MV-4-11 (cell line): ENCODE results near the gene HAUS3.
"Not testable (repeated sequence)": the region's sequence is repeated elsewhere in the genome, so short reads cannot be mapped to it uniquely, and the experiment has no call there.

Experiments
- DNase-seq: peaks from one replicate; lab custom pipeline; 2025; lab: John Stamatoyannopoulos, UW

HAUS3 gene

DNA sequence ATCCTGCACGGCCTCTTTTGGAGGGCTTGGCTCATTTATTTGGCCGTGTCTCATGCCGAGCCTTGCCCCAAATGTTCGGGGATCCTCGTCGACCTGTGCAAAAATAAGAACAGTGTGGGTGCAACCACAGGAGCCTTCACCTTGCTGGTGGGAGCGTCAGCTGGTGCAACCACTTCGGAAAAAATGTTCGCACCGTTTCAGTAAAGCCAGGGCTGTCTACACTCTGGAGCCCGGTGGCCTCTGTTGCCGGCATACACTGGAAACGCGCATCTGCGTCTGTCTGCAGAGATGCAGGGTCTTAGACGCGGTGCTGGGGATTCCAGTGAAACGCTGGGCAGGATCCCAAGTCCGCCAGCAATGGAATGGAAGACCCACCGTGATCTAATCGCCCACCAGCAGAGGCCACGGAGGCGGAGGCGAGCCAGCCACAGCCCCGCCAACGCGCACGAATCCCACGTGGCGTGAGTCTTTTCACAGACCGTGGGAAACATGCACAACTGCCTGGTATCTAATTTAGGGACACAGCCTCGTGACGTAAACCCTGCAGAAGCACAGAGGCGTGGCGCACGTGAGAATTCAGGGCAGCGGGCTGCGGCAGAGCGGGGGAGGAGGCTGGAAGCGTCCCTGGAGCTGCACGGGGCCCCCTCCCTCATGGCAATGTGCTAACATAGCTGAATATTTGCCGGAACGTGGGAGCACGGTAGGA, 33.8 kb upstream of the HAUS3 start:
- DNase-seq: no peak

DNA sequence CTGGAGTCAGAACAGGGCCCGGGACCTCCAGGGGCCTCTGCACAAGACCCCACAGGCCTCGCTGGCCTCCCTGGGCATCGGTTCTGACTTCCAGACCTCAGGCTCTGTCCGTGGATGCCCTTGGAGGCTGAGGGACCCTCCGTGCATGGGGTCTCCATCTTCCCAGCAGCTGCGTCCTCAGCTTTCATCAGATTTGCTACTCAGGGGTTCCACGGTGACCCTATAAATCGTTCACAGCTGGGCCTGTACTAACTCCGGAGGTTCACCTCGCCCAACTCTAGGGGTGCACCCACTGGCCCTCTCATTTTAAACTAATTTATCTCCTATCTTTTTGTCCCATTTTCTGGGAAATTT, 33.1 kb upstream of the HAUS3 start:
- not testable (repeated sequence) for DNase-seq

DNA sequence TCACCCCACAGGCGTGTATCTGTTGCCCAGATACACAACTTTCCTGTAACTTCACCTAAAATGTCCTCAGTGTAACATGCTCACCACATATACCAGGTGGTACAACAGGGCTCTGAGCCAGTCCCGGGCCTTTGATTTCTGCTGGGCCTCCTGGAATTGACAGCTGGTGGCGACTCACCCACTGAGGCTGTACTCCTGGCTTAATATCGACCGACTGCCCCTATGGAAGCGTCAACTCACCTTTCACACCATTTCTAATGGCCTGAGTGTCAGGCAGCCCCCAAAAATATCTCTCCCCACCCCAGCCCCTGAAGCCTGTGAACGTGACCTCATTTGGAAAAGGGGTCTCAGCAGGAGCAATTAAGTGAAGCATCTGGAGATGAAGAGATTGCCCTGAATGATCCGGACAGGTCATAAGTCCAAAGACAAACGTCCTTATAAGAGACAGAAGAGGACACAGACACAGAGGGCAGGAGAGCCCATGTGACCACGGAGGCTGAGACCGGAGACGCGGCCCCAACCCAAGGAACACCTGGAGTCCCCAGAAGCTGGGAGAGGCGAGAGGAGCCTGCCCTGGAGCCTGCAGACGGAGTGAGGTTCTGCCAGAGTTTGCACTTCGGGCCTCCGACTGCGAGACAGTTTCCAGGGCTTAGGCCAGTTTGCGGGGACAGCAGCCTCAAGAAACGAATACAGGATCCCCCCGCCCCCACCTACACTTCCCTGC, 32.6 kb upstream of the HAUS3 start:
- no peak for DNase-seq

DNA sequence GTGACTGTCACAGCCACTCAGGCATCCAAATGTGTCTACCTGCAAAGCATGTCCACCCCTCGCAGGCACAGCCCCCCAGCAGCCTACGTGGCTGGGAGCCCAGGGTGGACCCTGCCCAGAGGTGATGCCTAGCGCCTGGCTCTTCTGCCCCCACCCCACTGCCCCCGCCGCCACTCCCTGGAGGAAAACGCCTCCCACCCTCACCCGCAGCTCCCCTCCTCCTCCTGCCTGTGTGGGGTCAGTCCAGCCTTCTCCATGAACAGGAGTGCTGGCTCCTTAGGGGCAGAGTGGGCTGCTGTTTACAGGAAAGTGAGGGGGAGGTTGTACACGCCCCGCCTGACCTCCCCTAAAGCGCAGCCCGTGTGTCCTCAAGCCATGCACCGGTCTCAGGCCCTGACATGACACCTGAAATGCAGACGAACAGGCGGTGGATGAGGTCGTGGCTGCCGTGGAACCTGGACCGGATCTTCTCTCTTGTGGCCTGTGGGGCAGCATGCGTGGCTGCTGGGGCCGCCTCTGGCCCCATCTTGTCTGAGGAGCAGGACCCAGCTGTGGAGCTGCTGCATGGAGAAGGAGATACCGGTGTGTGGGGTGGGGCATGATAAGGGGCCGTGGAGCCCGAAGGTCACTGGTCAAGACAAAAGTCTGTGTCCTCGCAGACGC, 31.9 kb upstream of the HAUS3 start:
- no peak for DNase-seq

DNA sequence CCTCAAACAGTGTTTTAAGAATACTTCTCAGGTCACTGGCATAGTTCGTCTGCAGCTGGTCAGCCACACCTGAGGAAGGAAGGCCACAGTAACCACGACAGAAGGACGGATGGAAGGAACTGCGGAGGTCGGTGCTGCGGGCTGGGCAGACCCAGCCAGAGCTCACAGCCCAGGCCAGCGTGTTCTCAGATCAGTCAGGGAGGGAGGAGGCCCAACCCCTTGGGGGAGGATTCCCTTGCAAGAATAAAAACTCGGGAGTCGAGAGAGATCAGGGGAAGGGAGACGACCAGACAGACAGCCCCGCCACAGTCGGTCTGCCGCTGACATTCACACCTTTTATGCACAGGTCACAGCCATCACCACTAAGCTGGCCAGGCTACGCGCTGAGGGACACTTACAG, 31.3 kb upstream of the HAUS3 start:
- no peak for DNase-seq

DNA sequence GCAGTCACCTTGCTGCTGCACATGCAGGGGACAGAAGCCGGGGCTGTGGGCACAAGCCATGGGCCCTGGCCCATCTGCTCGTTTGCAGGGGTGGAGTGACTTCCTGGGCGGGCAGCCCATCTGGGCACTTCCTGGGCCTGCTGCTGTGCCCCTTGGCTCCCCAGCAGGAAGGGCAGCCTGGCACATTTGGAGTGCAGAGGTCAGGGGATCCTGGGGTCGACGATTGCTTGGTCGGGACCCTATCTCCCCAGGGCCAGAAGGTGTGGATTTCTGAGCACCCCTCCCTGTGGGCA, 30.9 kb upstream of the HAUS3 start:
- DNase-seq: no peak

DNA sequence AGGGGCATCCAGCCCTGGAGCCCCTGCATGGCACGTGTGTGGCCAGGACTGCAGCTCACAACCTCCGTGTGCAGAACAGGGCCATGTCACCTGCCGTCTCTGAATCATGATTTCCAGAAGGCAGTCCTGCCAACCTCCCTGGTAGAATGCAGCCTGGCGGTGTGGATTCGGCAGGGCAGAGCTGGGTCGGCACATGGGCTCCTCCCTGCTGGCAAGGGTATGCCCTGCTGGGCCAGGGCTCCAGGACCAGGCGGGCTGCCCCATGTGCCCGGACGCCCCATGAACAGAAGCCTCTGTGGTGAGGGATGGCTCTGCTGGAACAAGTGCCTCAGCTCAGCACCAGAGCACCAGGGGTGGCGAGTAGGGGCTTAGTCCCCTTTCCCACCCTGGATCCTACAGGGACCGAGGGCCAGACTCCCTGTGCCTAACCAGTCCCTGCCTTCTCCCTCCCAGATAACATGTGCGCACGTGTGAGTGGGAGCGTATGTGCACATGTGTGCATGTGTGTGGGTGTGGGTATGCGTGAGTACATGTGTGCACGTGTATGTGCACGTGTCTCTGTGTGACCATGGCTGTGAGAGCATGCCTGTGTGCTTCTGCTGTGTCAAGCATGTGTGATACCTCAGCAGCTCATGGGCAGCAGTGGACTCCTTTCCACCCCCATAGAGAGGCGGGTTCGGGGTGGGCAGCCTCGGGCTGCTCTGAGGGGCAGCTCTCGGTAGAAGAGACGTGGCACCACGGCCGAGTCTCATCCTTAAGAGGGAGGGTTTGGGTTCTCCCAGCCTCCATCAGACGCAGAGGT, 30.3 kb upstream of the HAUS3 start:
- no peak for DNase-seq

DNA sequence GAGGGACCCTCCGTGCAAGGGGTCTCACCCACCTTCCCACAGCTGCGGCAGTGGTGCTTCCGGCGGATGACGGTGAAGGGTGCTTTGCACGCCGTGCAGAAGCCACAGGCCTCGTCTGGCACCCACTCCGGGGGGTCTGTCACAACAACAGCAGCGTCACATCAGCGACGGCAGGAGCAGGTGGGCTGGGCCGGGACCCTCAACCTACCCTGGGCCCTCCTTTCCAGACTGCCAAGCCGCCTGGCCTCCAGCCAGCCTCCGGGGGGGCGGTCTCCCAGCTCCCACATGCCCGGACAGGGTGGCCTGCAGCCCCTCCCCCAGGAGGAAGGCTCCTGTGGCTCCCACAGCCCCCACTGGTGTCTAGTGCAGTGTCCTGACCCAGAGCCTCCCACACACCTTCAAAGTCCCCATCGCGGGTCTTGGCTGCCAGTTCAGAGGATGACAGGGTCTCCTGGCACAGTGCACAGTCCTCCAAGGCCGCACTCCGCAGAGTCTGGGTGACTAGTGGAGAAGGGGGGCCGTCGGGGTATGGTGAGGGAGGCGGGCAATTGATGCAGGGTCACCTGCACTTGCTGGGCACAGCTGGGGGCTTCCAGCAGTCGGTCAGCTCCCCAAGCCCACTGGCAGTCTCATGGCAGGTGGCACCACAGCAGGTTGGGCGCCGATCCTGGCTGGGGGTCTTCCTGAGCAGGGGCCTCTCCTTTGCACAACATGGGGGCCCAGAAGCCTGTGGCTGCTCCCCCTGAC, 29.5 kb upstream of the HAUS3 start:
- no peak for DNase-seq

DNA sequence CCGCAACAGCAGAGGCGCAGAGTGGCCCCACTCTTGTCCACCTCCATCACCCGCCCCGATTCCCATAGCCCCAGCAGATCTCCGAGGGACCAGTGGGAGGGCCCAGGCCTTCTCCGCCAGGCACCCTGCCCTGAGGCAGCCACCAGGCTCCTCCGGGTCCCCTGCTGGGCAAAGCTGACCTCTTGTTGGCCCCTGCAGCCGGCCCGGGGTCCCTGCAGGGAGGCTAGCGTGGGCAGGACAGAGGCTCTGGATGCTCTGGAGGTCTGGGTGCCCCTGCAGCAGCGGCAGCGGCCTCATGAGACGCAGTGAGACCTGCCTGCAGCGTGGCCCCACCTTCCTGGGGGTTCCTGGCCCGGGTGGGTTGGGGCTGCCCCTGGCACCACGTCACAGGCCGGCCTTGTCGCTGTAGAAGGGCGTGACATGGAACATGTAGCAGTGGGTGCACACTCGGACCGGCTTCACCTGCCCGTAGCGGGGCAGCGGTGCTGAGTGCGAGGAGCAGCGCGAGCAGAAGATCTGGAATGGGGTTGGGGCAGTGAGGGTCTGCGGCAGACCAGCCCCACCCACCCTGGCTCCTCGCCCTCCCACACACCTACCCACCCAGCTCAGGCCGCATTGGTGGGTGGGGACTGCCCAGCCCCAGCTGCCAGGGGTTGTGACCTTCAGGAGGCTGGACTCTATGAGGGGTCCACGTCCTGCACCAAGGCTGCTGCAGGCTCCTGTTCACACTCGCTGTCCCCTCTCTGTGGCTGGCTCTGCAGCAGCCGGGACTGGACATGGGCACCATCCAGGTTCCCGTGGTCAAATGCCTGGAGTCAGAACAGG, 28.6 kb upstream of the HAUS3 start:
- DNase-seq: no peak

DNA sequence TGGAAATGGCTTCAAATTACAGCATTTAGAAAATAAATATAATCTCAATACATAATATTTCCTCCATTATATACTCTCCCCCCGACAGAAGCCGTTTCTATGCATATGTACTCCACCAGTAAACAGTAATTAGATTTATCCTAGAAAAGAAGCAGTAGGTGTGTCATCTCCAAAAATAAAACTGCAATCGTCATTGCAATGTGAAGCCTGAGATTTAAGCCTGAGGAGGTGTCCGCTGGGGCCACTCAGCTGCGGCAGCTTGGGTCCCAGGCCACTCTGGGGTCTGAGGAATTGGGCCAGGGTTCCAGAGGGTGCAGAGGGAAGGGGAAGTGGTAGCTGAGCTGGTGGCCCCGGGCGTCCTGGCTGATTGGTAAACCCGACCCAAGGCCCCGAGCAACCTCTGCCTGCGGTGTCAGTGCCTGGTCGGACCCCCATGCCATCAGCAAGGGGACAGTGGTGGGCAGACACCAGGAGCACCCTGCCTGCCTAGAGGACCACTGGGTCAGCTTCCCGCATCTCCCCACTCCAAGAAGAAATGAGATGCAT, 27.8 kb upstream of the HAUS3 start:
- no peak for DNase-seq

DNA sequence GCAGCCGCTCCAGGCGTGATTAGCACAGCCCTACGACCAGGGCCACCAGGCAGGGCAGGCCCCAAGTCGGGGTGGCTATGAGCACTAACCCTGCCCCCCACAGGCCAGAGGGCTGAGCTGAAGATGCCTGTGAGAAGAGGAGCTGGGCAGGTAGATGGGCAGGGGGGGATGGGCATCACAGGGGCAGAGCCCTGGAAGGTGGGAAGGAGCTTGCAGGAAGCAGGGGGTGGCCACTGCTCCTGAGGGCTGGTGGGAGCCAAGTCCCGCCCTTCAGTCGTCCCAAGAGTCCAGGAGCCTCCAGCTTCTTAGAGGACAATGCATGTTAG, 27.2 kb upstream of the HAUS3 start:
- no peak for DNase-seq

DNA sequence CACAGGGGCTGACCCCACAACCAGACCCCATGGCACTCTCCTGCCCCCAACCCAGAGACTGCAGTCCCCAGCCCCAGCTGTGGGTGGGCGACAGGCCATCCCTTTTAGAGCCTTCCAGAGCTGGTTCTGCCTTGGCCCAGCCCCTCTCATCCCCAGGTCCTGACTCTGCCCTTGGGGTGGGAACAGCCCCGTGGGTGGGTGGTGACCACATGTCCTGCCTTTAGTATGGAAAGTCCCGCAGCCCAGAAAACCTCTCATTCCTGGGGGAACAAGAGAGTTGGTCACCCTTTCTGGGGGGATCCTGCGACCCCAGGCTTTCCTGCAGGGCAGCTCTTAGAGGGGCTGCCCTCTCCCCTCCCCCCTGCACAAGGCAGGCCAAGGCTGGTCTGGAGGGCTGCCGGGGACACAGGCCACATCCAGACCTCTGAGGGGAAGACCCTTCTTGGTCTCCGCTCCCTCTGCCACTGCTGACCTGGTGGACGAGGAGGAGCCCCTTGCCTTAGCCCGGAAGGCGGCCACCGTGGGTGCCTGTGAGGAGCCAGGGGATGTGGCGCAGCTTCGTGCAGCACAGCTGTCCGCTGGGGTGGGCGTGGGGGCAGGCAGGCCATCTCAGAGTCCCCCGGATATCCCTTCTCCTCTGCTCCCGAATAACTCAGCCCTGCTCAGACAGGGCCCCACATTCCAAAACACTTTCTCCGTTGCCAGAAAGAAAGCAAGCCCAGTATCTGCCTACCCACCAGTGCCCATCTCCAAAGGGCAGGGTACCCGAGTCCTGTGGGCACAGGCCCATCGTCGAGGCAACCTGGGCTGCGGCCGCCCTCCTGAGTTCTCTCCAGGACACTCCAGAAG, 26.7 kb upstream of the HAUS3 start:
- DNase-seq: no peak

DNA sequence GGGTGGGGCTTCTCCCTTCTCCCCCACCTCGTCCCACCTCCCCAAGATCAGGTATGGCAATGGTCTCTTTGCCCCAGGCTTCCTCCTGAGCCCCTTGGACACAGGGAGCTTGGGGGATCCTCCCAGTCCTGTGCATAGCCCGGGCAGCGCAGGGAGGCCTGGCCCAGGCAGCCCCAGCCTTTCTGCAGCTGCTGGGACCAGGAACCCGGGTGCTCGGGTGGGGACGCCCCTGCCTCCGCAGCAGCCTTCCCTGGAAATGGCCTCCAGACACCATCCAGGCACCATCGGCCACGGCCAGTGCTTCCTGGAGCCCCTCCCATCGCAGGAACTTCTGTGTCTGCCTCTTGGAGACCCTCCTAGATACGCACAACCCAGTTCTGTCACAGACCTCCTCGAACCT, 25.9 kb upstream of the HAUS3 start:
- no peak for DNase-seq

DNA sequence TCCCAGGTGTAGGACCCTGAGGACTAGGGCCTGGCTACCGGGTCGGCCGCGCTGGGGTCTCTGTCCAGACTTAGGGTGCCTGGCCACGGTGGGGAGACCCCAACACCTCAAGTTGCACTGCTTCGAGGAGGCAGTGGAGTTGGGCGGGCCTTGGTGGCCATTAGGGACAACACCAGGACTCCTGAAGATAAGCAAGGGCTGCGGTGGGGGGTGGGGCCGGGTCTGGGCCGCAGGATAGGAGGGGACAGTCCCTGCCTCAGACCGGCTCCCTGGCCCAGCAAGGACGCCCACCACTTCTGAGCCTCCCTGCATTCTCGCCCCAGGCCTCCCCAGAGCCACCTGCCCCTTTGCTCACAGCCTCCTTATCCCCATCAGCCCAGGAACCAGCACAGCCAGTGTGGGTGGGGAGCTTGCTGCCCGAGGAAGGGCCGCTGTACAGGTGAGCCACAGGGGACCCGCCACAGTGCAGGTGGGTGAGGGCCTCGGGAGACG, 25.4 kb upstream of the HAUS3 start:
- no peak for DNase-seq

DNA sequence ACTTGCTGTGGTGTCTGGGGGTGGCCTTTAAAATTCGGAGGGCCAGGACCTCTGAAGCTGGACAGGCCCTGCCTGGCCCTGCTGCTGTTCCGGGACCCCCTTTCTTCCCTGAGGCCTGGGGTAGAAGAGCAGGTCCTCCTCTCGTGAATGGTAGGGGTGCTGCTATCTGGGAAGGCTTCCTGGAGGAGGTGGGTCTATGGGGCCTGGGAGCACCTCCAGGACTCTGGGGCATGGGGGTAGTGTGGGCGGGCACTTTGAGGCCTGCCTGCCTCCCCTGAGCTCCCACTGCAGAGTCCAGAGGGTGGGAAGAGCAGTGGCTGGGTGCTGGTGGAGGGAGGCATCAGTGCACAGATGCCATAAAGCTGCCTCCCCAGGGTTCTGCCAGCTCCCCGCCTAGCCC, 24.9 kb upstream of the HAUS3 start:
- no peak for DNase-seq

DNA sequence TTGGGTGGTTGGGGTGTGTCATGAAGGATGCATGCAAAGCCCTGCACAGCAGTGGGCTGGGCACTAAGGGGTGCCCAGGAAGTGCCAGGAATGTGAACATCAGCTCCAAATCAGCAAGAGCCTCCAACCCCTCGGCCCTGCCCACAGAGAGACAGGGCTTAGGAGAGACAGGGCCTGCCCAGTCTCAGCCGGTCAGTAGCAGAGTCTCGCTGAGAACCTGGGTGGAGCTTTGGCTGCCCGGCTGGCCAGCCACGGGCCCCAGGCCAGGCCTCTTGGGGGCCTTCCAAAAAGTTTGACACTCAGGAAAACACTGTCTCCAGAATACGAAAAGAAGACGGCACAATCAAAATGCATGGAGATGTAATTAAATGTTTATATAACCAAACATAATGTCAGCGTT, 24.3 kb upstream of the HAUS3 start:
- no peak for DNase-seq

DNA sequence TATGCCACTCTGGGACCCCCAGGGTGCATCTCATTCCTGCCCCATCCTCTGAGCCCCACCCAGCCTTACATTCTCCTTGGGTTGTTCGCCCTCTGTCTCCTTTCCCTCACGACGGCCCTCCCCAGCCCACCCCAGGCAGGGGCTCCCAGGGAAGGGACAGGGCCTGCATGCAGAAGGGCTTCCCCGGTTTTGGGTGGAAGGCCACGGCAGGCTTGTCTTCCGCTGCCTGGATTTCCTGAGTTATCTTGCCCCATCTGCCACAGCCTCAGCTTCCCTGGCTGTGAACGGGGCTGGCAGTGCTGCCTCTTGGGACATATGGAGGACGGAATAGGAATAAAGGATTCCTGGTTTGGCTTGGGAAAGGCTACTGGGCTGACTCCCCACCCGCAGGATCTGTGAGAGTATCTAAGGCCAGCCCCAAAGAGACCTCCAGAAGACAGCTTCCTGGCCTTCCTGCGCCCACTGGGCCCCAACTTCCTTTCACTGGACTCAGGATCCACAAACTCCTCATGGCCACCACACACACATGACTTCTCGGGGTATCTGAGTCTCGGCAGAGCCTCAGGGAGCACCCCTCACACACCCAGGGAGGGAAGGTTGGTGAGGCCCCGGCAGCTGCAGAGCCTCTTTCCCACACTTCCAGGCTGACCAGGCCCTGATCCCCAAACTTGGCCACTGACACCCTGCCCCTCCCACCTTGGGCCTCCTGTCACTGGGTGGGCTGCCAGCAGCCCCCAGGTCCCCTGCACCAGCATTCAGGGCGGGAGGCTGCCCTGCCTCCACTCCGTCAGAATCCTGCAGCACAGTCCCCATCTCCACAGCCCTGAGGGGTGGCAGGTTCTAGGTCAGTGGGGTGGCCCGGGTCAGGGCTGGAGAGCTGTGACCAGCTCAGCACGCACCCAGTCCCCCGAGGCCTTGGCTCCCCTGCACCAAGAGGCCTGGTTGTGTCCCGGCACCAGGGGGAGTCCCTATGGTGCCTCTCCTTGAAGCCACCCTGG, 23.5 kb upstream of the HAUS3 start:
- no peak for DNase-seq

DNA sequence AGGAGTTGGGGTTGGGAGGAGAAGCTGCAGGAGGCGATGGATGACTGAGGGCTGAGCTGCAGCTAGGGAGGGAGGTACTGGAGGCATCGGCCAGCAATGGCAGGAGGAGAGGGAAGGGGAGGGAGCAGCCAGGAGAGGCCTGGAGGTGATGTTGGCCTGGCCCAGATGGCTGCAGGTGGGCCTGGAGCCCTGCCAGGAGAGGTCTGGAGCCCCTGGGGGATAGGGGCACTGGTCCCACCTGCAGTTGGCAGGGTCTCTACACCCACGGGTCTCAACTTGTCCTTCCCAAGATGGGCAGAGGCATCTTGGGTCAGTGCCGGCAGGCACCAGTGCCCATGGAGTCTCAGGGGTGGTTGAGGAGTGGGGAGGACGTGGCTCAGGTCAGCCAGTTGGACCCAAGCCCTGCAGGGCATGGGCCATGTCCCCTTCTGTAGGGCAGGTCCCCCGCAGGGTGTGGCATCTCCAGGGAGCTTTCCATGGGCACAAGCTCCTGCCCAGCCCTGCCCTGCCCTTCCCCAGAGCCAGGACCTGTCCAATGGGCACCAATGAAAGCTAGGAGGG, 22.6 kb upstream of the HAUS3 start:
- DNase-seq: no peak
